ENCODE data around the gene GLIS2. TPM values are rescaled to one million over a fixed set of nuclear protein-coding genes. Genes with fewer than 3 reads are reported as not detected.

The GLIS2 gene
- total RNA-seq, 1 experiment from 2014 or later: 23.0 TPM

DNA sequence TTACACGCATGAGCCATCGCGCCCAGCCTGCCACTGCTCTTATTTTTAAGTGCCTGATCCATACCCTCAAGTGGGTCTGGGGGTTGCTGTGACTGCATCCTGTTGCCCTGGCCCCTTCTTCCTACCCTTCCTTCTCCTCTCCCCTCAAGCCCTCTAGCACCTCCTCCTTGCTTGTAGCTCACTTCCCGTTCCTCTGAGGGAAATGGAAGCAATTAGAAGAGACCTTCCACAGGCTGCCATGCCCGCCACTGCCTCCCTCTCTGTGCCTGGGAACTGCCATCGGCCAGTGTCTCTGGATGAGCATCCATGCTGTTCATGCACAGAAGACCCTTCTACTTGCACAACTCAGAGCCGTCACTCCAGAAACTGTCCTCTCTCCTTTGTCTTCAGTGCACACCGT lies 32.4 kb upstream of the GLIS2 start:
- ATAC-seq (no peak), DNase-seq (ENCODE audit: low spot score) (no peak)
- TF ChIP-seq MYBL2 (CRISPR knock-in tag; IDR thresholded peaks at IDR 0.05) (no peak), SMAD4 (CRISPR knock-in tag; IDR thresholded peaks at IDR 0.05) (no peak)
- H3K4me1 Mint-ChIP-seq: peaks cover 21% of the 10 kb centered on the region
- ChIA-PET CTCF (interaction anchor here (0.6 to 2.5 kb wide), 10 partner anchors 10 to 1255 kb away, joined by 3 to 21 read pairs (median 4); partner anchors contain the start of genes GLIS2 and TFAP4), POLR2A (interaction anchor here (0.6 kb wide), 1 partner anchor 94 kb away, joined by 3 read pairs; no protein-coding TSS in a partner anchor)
- H3K9me3 Mint-ChIP-seq: peaks cover 10% of the 10 kb centered on the region
- peaks cover 7% of the 10 kb centered on the region for H3K36me3 Mint-ChIP-seq
- peaks cover 8% of the 10 kb centered on the region; the same call in 1 of the 2 replicates for H3K27me3 Mint-ChIP-seq (ENCODE audit: low read depth)
- peak overlapping the region; percentile 16; the same call in 1 of the 2 replicates for H3K27ac Mint-ChIP-seq
- no peak overlapping the region for H3K4me3 Mint-ChIP-seq

GRCh38 chr16:4283939-4284338 lies 31.9 kb upstream of the GLIS2 start:
- TF ChIP-seq KAT7 (CRISPR knock-in tag; IDR thresholded peaks at IDR 0.05; ENCODE audit: borderline replicate concordance) (no peak), ZNF121 (CRISPR knock-in tag; IDR thresholded peaks at IDR 0.05) (no peak), USF2 (CRISPR knock-in tag; IDR thresholded peaks at IDR 0.05) (no peak), ZNF416 (CRISPR knock-in tag; IDR thresholded peaks at IDR 0.05) (no peak), FOXJ3 (CRISPR knock-in tag; IDR thresholded peaks at IDR 0.05; ENCODE audit: borderline replicate concordance) (no peak), NR3C1 (CRISPR knock-in tag; conservative IDR thresholded peaks at IDR 0.05; ENCODE audit: low read depth) (no peak), SP1 (CRISPR knock-in tag; conservative IDR thresholded peaks at IDR 0.05) (no peak), ZNF425 (CRISPR knock-in tag; conservative IDR thresholded peaks at IDR 0.05) (no peak), ZNF263 (CRISPR knock-in tag; IDR thresholded peaks at IDR 0.05; ENCODE audit: low read depth) (no peak), NFE2L1 (CRISPR knock-in tag; IDR thresholded peaks at IDR 0.05) (no peak), JAZF1 (CRISPR knock-in tag; IDR thresholded peaks at IDR 0.05) (no peak), MAX (CRISPR knock-in tag; IDR thresholded peaks at IDR 0.05) (no peak), TP53 (CRISPR knock-in tag; IDR thresholded peaks at IDR 0.05) (no peak), ZNF281 (CRISPR knock-in tag; IDR thresholded peaks at IDR 0.05) (no peak), ESRRA (CRISPR knock-in tag; IDR thresholded peaks at IDR 0.05; ENCODE audit: borderline replicate concordance) (no peak)
- TF ChIP-seq, protein P1, sequence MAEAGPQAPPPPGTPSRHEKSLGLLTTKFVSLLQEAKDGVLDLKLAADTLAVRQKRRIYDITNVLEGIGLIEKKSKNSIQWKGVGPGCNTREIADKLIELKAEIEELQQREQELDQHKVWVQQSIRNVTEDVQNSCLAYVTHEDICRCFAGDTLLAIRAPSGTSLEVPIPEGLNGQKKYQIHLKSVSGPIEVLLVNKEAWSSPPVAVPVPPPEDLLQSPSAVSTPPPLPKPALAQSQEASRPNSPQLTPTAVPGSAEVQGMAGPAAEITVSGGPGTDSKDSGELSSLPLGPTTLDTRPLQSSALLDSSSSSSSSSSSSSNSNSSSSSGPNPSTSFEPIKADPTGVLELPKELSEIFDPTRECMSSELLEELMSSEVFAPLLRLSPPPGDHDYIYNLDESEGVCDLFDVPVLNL (CRISPR knock-in tag; IDR thresholded peaks at IDR 0.05; ENCODE audit: borderline replicate concordance, low read depth): no peak
- TF ChIP-seq, protein P2, sequence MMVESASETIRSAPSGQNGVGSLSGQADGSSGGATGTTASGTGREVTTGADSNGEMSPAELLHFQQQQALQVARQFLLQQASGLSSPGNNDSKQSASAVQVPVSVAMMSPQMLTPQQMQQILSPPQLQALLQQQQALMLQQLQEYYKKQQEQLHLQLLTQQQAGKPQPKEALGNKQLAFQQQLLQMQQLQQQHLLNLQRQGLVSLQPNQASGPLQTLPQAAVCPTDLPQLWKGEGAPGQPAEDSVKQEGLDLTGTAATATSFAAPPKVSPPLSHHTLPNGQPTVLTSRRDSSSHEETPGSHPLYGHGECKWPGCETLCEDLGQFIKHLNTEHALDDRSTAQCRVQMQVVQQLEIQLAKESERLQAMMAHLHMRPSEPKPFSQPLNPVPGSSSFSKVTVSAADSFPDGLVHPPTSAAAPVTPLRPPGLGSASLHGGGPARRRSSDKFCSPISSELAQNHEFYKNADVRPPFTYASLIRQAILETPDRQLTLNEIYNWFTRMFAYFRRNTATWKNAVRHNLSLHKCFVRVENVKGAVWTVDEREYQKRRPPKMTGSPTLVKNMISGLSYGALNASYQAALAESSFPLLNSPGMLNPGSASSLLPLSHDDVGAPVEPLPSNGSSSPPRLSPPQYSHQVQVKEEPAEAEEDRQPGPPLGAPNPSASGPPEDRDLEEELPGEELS (CRISPR knock-in tag; IDR thresholded peaks at IDR 0.05): no peak
- no peak overlapping the region for H3K27ac Mint-ChIP-seq
- no peak for ATAC-seq
- no peak for DNase-seq (ENCODE audit: low spot score)
- ChIA-PET CTCF (interaction anchor here (1.0 to 2.5 kb wide), 4 partner anchors 11 to 42 kb away, joined by 3 to 21 read pairs (median 4); partner anchors contain the start of gene TFAP4), POLR2A (no interaction called here)
- peaks cover 8% of the 10 kb centered on the region; the same call in 1 of the 2 replicates for H3K27me3 Mint-ChIP-seq (ENCODE audit: low read depth)
- no peak overlapping the region for H3K4me3 Mint-ChIP-seq
- peaks cover 25% of the 10 kb centered on the region for H3K4me1 Mint-ChIP-seq
- peaks cover 7% of the 10 kb centered on the region for H3K36me3 Mint-ChIP-seq
- H3K9me3 Mint-ChIP-seq: peaks cover 10% of the 10 kb centered on the region
